Measurements from ENCODE around the gene NPR1.
A peak's percentile ranks its signal among the peaks of the same experiment; 100 is the strongest.

The NPR1 gene

DNA sequence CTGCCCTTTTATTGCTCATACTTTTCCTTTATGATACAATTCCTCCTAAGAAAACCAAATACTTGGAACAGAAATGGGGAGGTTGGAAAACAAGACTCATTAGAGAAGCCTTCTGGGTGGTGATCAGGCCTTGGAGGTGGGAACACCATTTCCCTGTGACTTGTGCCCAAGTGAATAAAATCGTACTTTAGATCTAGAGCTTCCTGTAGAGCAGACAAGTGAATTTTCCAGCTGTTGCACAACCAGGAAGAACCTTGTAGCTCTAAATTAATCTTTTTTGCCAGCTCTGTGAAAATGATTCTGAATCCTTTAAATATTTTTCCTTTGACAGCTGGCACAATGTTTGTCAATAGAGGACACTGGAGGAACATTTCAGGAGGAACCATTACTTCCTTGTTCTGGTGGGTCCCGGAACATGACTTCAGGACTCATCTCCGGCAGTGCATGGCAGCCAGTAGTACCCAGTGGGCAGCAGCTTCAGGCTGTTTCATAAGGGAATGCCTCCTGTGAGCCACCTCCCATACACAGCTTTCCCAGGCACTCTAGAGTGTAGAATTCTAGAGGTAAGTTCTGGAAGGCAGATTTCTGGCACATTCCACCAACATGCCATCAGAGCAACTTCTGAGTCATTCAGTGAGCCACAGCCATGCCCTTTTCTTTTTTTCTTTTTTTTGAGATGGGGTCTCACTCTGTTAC is 25.5 kb upstream of the NPR1 start:
- Histone ChIP-seq H3K27ac (peak overlapping the region in 5 of 11 experiments; percentile 5 to 58 (median 18); a peak in 5 of 22 replicates), H3K9ac (peak overlapping the region in 1 of 11 experiments; percentile 5; a peak in 1 of 22 replicates), H3K27me3 (no peaks in the 10 kb centered on the region), H3K36me3 (0 out of 22 replicates have a peak, but pooled peaks cover 0 to 2% (median 0%) of the 10 kb centered on the region in 11 experiments), H3K4me2 (peak overlapping the region in 9 of 11 experiments; percentile 1 to 80 (median 46); a peak in 15 of 22 replicates), H4K20me1 (no peaks in the 10 kb centered on the region), H3K9me3 (replicated peaks in 1 of 11) (no peaks in the 10 kb centered on the region), H3K4me1 (peaks cover 14 to 30% (median 19%) of the 10 kb centered on the region in 10 experiments; a peak in 19 of 20 replicates), H3K4me3 (no peak overlapping the region)
- 0 out of 22 replicates have a peak, but pooled peaks of 1 of the 11 experiments have one; percentile 9 for TF ChIP-seq Cebpa-rat (IDR thresholded peaks at IDR 0.05)

DNA sequence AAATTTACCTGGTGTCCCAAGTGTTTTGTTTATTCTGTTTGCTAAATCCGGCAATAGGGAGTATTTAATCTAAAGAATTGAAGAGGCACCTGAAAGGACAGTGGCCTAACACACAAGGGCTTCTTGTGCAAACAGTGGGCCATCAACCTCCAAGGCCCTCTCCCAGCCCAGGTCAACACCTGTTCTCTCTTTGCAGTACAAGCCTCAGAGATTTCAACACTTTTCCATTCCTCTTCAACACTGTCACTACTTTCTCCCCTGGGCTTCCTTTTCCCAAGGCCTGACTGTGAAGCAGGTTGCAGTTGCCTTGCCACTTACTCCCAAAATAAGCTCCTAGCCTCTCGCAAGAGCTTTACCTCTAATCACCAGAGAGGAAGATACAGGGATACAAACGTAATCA is 23.2 kb upstream of the NPR1 start:
- Histone ChIP-seq H3K27me3 (no peaks in the 10 kb centered on the region), H3K9ac (no peak overlapping the region), H3K4me3 (no peak overlapping the region), H4K20me1 (peaks cover 0 to 13% (median 10%) of the 10 kb centered on the region in 11 experiments; a peak in 13 of 22 replicates), H3K36me3 (peaks cover 0 to 9% (median 6%) of the 10 kb centered on the region in 11 experiments; a peak in 12 of 22 replicates), H3K27ac (no peak overlapping the region), H3K4me2 (no peak overlapping the region), H3K4me1 (peaks cover 17 to 35% (median 28%) of the 10 kb centered on the region in 10 experiments), H3K9me3 (replicated peaks in 1 of 11) (no peaks in the 10 kb centered on the region)
- TF ChIP-seq Cebpa-rat (IDR thresholded peaks at IDR 0.05) = no peak

GRCh38 chr1:153658400-153659174 is 19.9 kb upstream of the NPR1 start, which contains the start of gene SNAPIN:
SNAPIN (plus strand) TSS chr1:153658703; CDS start chr1:153658744, 41 bp downstream.
- Histone ChIP-seq H3K9me3 (replicated peaks in 1 of 11) (no peaks in the 10 kb centered on the region), H3K4me3 (peak within 1 kb of the TSS; percentile 70 to 96 (median 79)), H3K27ac (peak within 1 kb of the TSS; percentile 79 to 89 (median 84)), H4K20me1 (peaks cover 0 to 41% (median 26%) of the 10 kb centered on the region in 11 experiments; a peak in 16 of 22 replicates), H3K36me3 (peaks cover 31 to 42% (median 39%) of the 10 kb centered on the region in 11 experiments), H3K27me3 (no peaks in the 10 kb centered on the region), H3K4me2 (peak within 1 kb of the TSS; percentile 88 to 98 (median 95)), H3K9ac (peak within 1 kb of the TSS; percentile 81 to 91 (median 89)), H3K4me1 (peaks cover 17 to 34% (median 28%) of the 10 kb centered on the region in 10 experiments)
- TF ChIP-seq Cebpa-rat (IDR thresholded peaks at IDR 0.05) = no peak

GRCh38 chr1:153659175-153659534 is 19.3 kb upstream of the NPR1 start:
- Histone ChIP-seq H3K36me3 (peaks cover 37 to 47% (median 44%) of the 10 kb centered on the region in 11 experiments), H3K4me1 (peaks cover 17 to 36% (median 28%) of the 10 kb centered on the region in 10 experiments), H3K4me2 (peak overlapping the region; percentile 88 to 98 (median 95)), H3K9ac (peak overlapping the region; percentile 81 to 91 (median 89)), H3K27ac (peak overlapping the region; percentile 79 to 89 (median 84)), H4K20me1 (peaks cover 0 to 47% (median 27%) of the 10 kb centered on the region in 11 experiments; a peak in 16 of 22 replicates), H3K4me3 (peak overlapping the region; percentile 70 to 96 (median 79)), H3K9me3 (replicated peaks in 1 of 11) (no peaks in the 10 kb centered on the region), H3K27me3 (no peaks in the 10 kb centered on the region)
- no peak for TF ChIP-seq Cebpa-rat (IDR thresholded peaks at IDR 0.05)

GRCh38 chr1:153659656-153660055 is 18.8 kb upstream of the NPR1 start:
- Histone ChIP-seq H3K27me3 (no peaks in the 10 kb centered on the region), H3K9me3 (replicated peaks in 1 of 11) (no peaks in the 10 kb centered on the region), H3K4me3 (peak overlapping the region; percentile 70 to 96 (median 79)), H3K4me1 (peaks cover 17 to 41% (median 28%) of the 10 kb centered on the region in 10 experiments), H3K9ac (peak overlapping the region; percentile 81 to 91 (median 89)), H4K20me1 (peaks cover 0 to 52% (median 32%) of the 10 kb centered on the region in 11 experiments; a peak in 17 of 22 replicates), H3K4me2 (peak overlapping the region; percentile 88 to 98 (median 95)), H3K27ac (peak overlapping the region in 6 of 11 experiments; percentile 80 to 89 (median 84); a peak in 6 of 22 replicates), H3K36me3 (peaks cover 42 to 52% (median 49%) of the 10 kb centered on the region in 11 experiments)
- TF ChIP-seq Cebpa-rat (IDR thresholded peaks at IDR 0.05) = no peak

- H3K9ac ChIP-seq = peak overlapping the region in 3 of 11 experiments; percentile 16 to 32 (median 29); a peak in 5 of 22 replicates
Measured at GRCh38 chr1:153661111-153661708, 17.3 kb upstream of the NPR1 start.

DNA sequence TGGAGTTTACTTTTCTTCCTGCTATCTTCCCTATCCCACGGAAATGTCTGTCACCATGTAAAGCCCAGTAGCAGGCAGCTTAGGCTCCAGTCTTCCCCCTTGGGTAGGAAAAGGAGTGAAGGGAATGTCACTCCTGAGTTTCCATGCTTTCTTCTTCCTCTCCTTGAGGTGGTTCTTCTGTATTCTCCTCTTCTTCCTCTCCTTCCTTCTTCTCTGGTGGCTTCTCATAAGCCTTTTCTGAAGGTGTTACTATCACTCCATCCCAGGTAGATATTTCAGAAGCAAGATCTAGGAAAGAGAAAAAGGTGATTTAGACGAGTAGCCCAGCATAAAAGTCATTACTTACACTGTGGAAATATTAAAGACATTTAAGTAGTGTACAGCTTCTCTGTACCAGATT is 16.2 kb upstream of the NPR1 start:
- peaks cover 17 to 49% (median 28%) of the 10 kb centered on the region in 10 experiments for H3K4me1 ChIP-seq
- H3K9me3 ChIP-seq (replicated peaks in 1 of 11) = no peaks in the 10 kb centered on the region
- H3K27me3 ChIP-seq = no peaks in the 10 kb centered on the region
- 0 out of 22 replicates have a peak overlapping the region, but pooled peaks of 1 of the 11 experiments have one; percentile 7 for H3K27ac ChIP-seq
- peak overlapping the region in 3 of 11 experiments; percentile 2 to 44 (median 36); a peak in 2 of 22 replicates for H3K9ac ChIP-seq
- peaks cover 0 to 78% (median 58%) of the 10 kb centered on the region in 11 experiments; a peak in 17 of 22 replicates for H4K20me1 ChIP-seq
- H3K36me3 ChIP-seq = peaks cover 68 to 79% (median 76%) of the 10 kb centered on the region in 11 experiments
- no peak overlapping the region for H3K4me3 ChIP-seq
- H3K4me2 ChIP-seq = no peak overlapping the region
- TF ChIP-seq Cebpa-rat (IDR thresholded peaks at IDR 0.05) = no peak

More at GRCh38 chr1:153661111-153661708, 17.3 kb upstream of the NPR1 start:
- Histone ChIP-seq H3K9me3 (replicated peaks in 1 of 11) (no peaks in the 10 kb centered on the region), H4K20me1 (peaks cover 0 to 67% (median 48%) of the 10 kb centered on the region in 11 experiments; a peak in 17 of 22 replicates), H3K27ac (peak overlapping the region in 3 of 11 experiments; percentile 1 to 26 (median 9); a peak in 2 of 22 replicates), H3K27me3 (no peaks in the 10 kb centered on the region), H3K4me3 (no peak overlapping the region), H3K36me3 (peaks cover 57 to 68% (median 65%) of the 10 kb centered on the region in 11 experiments), H3K4me1 (peaks cover 17 to 41% (median 28%) of the 10 kb centered on the region in 10 experiments), H3K4me2 (no peak overlapping the region)
- no peak for TF ChIP-seq Cebpa-rat (IDR thresholded peaks at IDR 0.05)

GRCh38 chr1:153663211-153663610 is 15.3 kb upstream of the NPR1 start:
- Histone ChIP-seq H3K4me2 (no peak overlapping the region), H4K20me1 (peaks cover 0 to 87% (median 68%) of the 10 kb centered on the region in 11 experiments; a peak in 17 of 22 replicates), H3K9ac (peak overlapping the region in 3 of 11 experiments; percentile 36 to 44 (median 39); a peak in 3 of 22 replicates), H3K27ac (no peak overlapping the region; a peak in 1 of 22 replicates), H3K4me1 (peaks cover 15 to 53% (median 26%) of the 10 kb centered on the region in 10 experiments), H3K4me3 (no peak overlapping the region), H3K36me3 (peaks cover 77 to 88% (median 85%) of the 10 kb centered on the region in 11 experiments), H3K9me3 (replicated peaks in 1 of 11) (no peaks in the 10 kb centered on the region), H3K27me3 (no peaks in the 10 kb centered on the region)
- TF ChIP-seq Cebpa-rat (IDR thresholded peaks at IDR 0.05) = peak in 1 of 11 experiments; percentile 47; a peak in 1 of 22 replicates

All from BLaER1 treated with 17β-estradiol and CSF1 and Interleukin-3, amounts not matched to agents 10 nM and 100 nM (cell line).